ENCODE data around the gene C8A.

Gene C8A

DNA sequence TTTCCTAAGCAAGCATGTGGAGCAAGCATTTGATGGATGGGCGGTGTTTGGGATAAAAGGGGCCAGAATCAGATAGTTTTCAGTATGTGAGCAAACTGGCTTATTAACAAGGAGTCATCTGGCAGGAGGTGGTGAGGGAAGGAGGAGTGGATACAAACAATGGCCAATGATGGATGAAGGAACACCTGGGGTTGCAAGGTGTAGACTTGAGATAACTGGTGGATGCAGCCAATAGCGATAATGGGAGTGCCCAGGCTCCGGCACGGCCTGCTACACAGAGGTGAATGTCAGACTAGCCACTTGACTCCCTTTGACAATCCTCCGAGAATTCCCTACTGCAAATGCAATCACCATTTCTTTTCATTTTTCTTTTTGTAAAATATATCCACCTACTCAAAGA lies 69.5 kb downstream of the C8A start:
- no peak for DNase-seq (ENCODE audit: low read depth)
- TF ChIP-seq POLR2A (IDR thresholded peaks at IDR 0.05; ENCODE audit: extremely low read depth, insufficient read length) (no peak), MYC (IDR thresholded peaks at IDR 0.05; ENCODE audit: low read depth, low read length) (no peak)
- TF ChIP-seq, protein P1, sequence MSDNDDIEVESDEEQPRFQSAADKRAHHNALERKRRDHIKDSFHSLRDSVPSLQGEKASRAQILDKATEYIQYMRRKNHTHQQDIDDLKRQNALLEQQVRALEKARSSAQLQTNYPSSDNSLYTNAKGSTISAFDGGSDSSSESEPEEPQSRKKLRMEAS (IDR thresholded peaks at IDR 0.05; ENCODE audit: low read depth, low read length) = no peak
- TF ChIP-seq, protein P2, sequence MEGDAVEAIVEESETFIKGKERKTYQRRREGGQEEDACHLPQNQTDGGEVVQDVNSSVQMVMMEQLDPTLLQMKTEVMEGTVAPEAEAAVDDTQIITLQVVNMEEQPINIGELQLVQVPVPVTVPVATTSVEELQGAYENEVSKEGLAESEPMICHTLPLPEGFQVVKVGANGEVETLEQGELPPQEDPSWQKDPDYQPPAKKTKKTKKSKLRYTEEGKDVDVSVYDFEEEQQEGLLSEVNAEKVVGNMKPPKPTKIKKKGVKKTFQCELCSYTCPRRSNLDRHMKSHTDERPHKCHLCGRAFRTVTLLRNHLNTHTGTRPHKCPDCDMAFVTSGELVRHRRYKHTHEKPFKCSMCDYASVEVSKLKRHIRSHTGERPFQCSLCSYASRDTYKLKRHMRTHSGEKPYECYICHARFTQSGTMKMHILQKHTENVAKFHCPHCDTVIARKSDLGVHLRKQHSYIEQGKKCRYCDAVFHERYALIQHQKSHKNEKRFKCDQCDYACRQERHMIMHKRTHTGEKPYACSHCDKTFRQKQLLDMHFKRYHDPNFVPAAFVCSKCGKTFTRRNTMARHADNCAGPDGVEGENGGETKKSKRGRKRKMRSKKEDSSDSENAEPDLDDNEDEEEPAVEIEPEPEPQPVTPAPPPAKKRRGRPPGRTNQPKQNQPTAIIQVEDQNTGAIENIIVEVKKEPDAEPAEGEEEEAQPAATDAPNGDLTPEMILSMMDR (IDR thresholded peaks at IDR 0.05; ENCODE audit: low read depth, low read length) = no peak
- H3K4me3 ChIP-seq (ENCODE audit: low read depth, low read length) = no peak overlapping the region

DNA sequence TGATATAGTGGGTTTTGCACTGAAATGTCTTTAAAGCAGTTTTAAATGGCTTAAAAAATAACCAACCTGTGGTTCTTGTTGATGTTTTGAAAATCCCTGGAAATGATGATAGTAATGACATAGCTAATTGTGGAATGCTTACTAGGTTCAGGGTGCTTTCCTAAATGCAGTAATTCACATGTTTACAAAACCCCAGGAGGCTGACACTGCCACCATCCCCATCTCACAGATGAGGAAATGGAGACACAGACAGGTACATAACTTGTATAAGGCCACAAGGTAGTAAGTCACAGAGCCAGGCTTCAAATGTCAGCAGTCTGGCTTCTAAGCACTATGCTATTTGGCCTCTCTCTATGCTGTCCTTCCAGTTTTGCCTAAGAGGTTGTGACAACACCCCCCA lies 70.6 kb downstream of the C8A start:
- H3K4me3 ChIP-seq (ENCODE audit: low read depth, low read length) = no peak overlapping the region
- DNase-seq (ENCODE audit: low read depth) = no peak
- TF ChIP-seq, protein P2 (IDR thresholded peaks at IDR 0.05; ENCODE audit: low read depth, low read length) = no peak
- no peak for TF ChIP-seq POLR2A (IDR thresholded peaks at IDR 0.05; ENCODE audit: extremely low read depth, insufficient read length)
- no peak for TF ChIP-seq MYC (IDR thresholded peaks at IDR 0.05; ENCODE audit: low read depth, low read length)
- TF ChIP-seq, protein P1 (IDR thresholded peaks at IDR 0.05; ENCODE audit: low read depth, low read length) = no peak

GRCh38 chr1:56927171-56927570 lies 72.6 kb downstream of the C8A start:
- TF ChIP-seq POLR2A (IDR thresholded peaks at IDR 0.05; ENCODE audit: extremely low read depth, insufficient read length) (no peak), MYC (IDR thresholded peaks at IDR 0.05; ENCODE audit: low read depth, low read length) (no peak)
- TF ChIP-seq, protein P2 (IDR thresholded peaks at IDR 0.05; ENCODE audit: low read depth, low read length) = no peak
- TF ChIP-seq, protein P1 (IDR thresholded peaks at IDR 0.05; ENCODE audit: low read depth, low read length) = no peak
- no peak for DNase-seq (ENCODE audit: low read depth)

DNA sequence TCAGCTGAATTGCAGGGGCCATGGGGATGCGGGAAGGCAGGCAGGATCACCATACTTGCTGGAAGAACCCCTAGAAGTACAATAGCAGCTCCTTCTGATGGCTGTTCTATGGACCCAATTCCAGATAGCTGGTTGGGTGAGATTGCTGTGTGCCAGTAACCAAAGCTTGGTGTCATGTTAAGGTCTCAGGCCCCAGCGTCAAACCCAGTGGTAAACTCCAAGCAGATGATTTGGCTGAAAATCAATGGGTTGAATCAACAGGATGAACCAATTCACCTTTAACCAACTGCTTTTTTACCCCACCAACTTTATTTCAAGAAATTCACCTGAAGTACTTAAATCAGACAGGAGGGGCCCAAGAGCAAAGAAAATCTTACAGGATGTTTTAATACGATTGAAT lies 73.4 kb downstream of the C8A start:
- DNase-seq (ENCODE audit: low read depth) = no peak
- no peak overlapping the region for H3K4me3 ChIP-seq (ENCODE audit: low read depth, low read length)
- TF ChIP-seq, protein P2 (IDR thresholded peaks at IDR 0.05; ENCODE audit: low read depth, low read length) = no peak
- TF ChIP-seq MYC (IDR thresholded peaks at IDR 0.05; ENCODE audit: low read depth, low read length) = no peak
- no peak for TF ChIP-seq POLR2A (IDR thresholded peaks at IDR 0.05; ENCODE audit: extremely low read depth, insufficient read length)
- TF ChIP-seq, protein P1 (IDR thresholded peaks at IDR 0.05; ENCODE audit: low read depth, low read length) = no peak

More at GRCh38 chr1:56927171-56927570, 72.6 kb downstream of the C8A start:
- no peak overlapping the region for H3K4me3 ChIP-seq (ENCODE audit: low read depth, low read length)

- TF ChIP-seq, protein P2 (IDR thresholded peaks at IDR 0.05; ENCODE audit: low read depth, low read length) = no peak
- no peak for TF ChIP-seq POLR2A (IDR thresholded peaks at IDR 0.05; ENCODE audit: extremely low read depth, insufficient read length)
- no peak for TF ChIP-seq MYC (IDR thresholded peaks at IDR 0.05; ENCODE audit: low read depth, low read length)
- DNase-seq (ENCODE audit: low read depth) = no peak
These were observed 74.9 kb downstream of the C8A start for GRCh38 chr1:56929492-56929891.

GRCh38 chr1:56931211-56931610 lies 76.6 kb downstream of the C8A start:
- DNase-seq (ENCODE audit: low read depth) = no peak
- TF ChIP-seq, protein P1 (IDR thresholded peaks at IDR 0.05; ENCODE audit: low read depth, low read length) = no peak
- TF ChIP-seq POLR2A (IDR thresholded peaks at IDR 0.05; ENCODE audit: extremely low read depth, insufficient read length) = no peak
- no peak for TF ChIP-seq MYC (IDR thresholded peaks at IDR 0.05; ENCODE audit: low read depth, low read length)
- TF ChIP-seq, protein P2 (IDR thresholded peaks at IDR 0.05; ENCODE audit: low read depth, low read length) = no peak
- H3K4me3 ChIP-seq (ENCODE audit: low read depth, low read length) = no peak overlapping the region

More at GRCh38 chr1:56929492-56929891, 74.9 kb downstream of the C8A start:
- H3K4me3 ChIP-seq (ENCODE audit: low read depth, low read length) = no peak overlapping the region
